Thyroid gland (tissue), 4 donors: ENCODE results near the gene MACC1.

Experiments
- CTCF ChIP-seq, 6 experiments: fragments of 200-600 bp in 3 of 6; fragments of 450-650 bp in 3 of 6; sonication (generic) in 3 of 6; IDR thresholded peaks; one replicate each; pipeline ENCODE4 v1.5.1; 2016 to 2019; ENCODE audit warnings: antibody characterized with exemption in 6 of 6, mild to moderate bottlenecking in 2 of 6, inconsistent platforms in 1 of 6, moderate library complexity in 1 of 6
- POLR2A ChIP-seq, 2 donors: fragments of 450-650 bp; IDR thresholded peaks; one replicate each; pipeline ENCODE4 v1.6.1; 2017; ENCODE audit warnings: antibody characterized with exemption in 2 of 2, mild to moderate bottlenecking in 2 of 2, moderate library complexity in 1 of 2

GRCh38 chr7:20214132-20214531 is 3.1 kb downstream of the MACC1 start:
- TF ChIP-seq CTCF (IDR thresholded peaks at IDR 0.05) (no peak), POLR2A (IDR thresholded peaks at IDR 0.05) (no peak)
